K562 (cell line): ENCODE data around the gene PERP. TPM values are rescaled to one million over a fixed set of nuclear protein-coding genes. Genes with fewer than 3 reads are reported as not detected.
A peak's percentile ranks its signal among the peaks of the same experiment; 100 is the strongest.

Experiments used
- ATAC-seq: fragments of 200-7000 bp; cut with Tn5 transposase; 3 replicates; pipeline ENCODE4 v1.9.1; 2020; ENCODE audit warnings: moderate library complexity
- BruUV-seq: library from RNA; stranded (reverse); fragments of 400-500 nt; replicated peaks from 2 replicates; lab custom pipeline; 2021; lab: Mats Ljungman, UMichigan
- CTCF ChIA-PET: fragments of 300-600 bp; formaldehyde crosslinking; extraction: SDS; loops from one replicate; lab custom pipeline; 2021; ENCODE audit warnings: low intra/inter-chr PET ratio; lab: Yijun Ruan, JAX
- POLR2A ChIA-PET: fragments of 300-600, 350-650 bp; sonication (Branson Sonifier 250); formaldehyde crosslinking; extraction: SDS; loops from one replicate; lab custom pipeline; 2021; ENCODE audit warnings: antibody characterized with exemption, inconsistent platforms; lab: Yijun Ruan, JAX
- DNase-seq, 4 experiments: peaks; one replicate each; pipeline versions ENCODE4 v3.0.0 to v3.0.0-alpha.2; 2011 to 2018; ENCODE audit warnings: low spot score in 3 of 4, mixed read lengths in 3 of 4; ENCODE audit errors: extremely low read depth in 1 of 4
- FAIRE-seq: peaks from 2 replicates; lab custom pipeline; 2011; peaks lifted over from hg19 to GRCh38; lab: Jason Lieb, UNC
- H2AFZ ChIP-seq: 2 replicates; pipeline ENCODE4 v1.6.0; 2011; ENCODE audit warnings: low read depth, low read length, control low read depth, inconsistent platforms
- H3K27ac ChIP-seq: fragments of 200-600 bp; 3 replicates; pipeline ENCODE4 v1.8.0; 2011; ENCODE audit warnings: low read depth, mild to moderate bottlenecking, control low read depth, inconsistent platforms, low read length, moderate library complexity, mixed read lengths; ENCODE audit errors: extremely low read depth
- H3K27me3 ChIP-seq, 2 experiments: fragments of 300-600 bp in 1 of 2; 2 replicates in 1 of 2; 3 replicates in 1 of 2; pipeline versions ENCODE4 v1.6.0 to v1.8.0; 2011; ENCODE audit warnings: inconsistent platforms in 2 of 2, low read length in 2 of 2, mild to moderate bottlenecking in 1 of 2, mixed read lengths in 1 of 2, moderate library complexity in 1 of 2; ENCODE audit not compliant: control insufficient read depth in 2 of 2, insufficient read depth in 2 of 2
- H3K36me3 ChIP-seq: fragments of 300-600 bp; 3 replicates; pipeline ENCODE4 v1.8.0; 2011; ENCODE audit warnings: mild to moderate bottlenecking, low read length, inconsistent platforms; ENCODE audit not compliant: control insufficient read depth, insufficient read depth
- H3K4me1 ChIP-seq, 2 experiments: fragments of 200-600 bp in 1 of 2; replicated peaks in 1 of 2; 2 replicates in 1 of 2; 3 replicates in 1 of 2; pipeline versions ENCODE4 v1.5.1 to v1.8.0; 2011; ENCODE audit warnings: inconsistent platforms in 2 of 2, low read length in 2 of 2, mild to moderate bottlenecking in 1 of 2, mixed read lengths in 1 of 2, moderate library complexity in 1 of 2; ENCODE audit not compliant: control insufficient read depth in 2 of 2, insufficient read depth in 2 of 2
- H3K4me2 ChIP-seq: 2 replicates; pipeline ENCODE4 v1.6.1; 2011; ENCODE audit warnings: low read length, control low read depth, inconsistent platforms, mixed read lengths; ENCODE audit not compliant: insufficient read depth
- H3K4me3 ChIP-seq: fragments of 200-600 bp; sonication (generic), shearing (Covaris generic); 2 replicates; pipeline ENCODE4 v1.5.1; 2016; ENCODE audit warnings: control low read depth, inconsistent platforms
- H3K79me2 ChIP-seq: fragments of 200-600 bp; 3 replicates; pipeline ENCODE4 v1.8.0; 2011; ENCODE audit warnings: low read length, inconsistent platforms; ENCODE audit not compliant: control insufficient read depth, insufficient read depth
- H3K9ac ChIP-seq, 2 experiments: 2 replicates each; pipeline versions ENCODE4 v1.6.0 to v1.6.1; 2011; ENCODE audit warnings: low read depth in 2 of 2, low read length in 2 of 2, control low read depth in 1 of 2, inconsistent platforms in 1 of 2, mild to moderate bottlenecking in 1 of 2, mixed read lengths in 1 of 2; ENCODE audit not compliant: insufficient read depth in 1 of 2
- H3K9me1 ChIP-seq: one replicate; pipeline ENCODE4 v1.6.0; 2011; ENCODE audit warnings: inconsistent platforms, mild to moderate bottlenecking, low read length, moderate library complexity; ENCODE audit not compliant: control insufficient read depth, insufficient read depth
- H3K9me3 ChIP-seq: replicated peaks from 2 replicates; pipeline ENCODE4 v1.5.1; 2011; ENCODE audit warnings: low read depth, low read length, inconsistent platforms; ENCODE audit not compliant: control insufficient read depth, insufficient read depth
- H4K20me1 ChIP-seq: replicated peaks from 2 replicates; pipeline ENCODE4 v1.6.1; 2011; ENCODE audit warnings: low read length, inconsistent platforms, mixed read lengths; ENCODE audit not compliant: control insufficient read depth, insufficient read depth
- BCOR ChIP-seq: fragments of 450-650 bp; IDR thresholded peaks from 2 replicates; pipeline ENCODE4 v1.6.1; 2016
- CBX2 ChIP-seq: fragments of 200-600 bp; sonication (generic); IDR thresholded peaks from one replicate; pipeline ENCODE4 v1.6.1; 2012; ENCODE audit warnings: mild to moderate bottlenecking, low read length, inconsistent platforms; ENCODE audit not compliant: insufficient read depth, poor library complexity, severe bottlenecking
- CC2D1A ChIP-seq: fragments of 450-650 bp; IDR thresholded peaks from 2 replicates; pipeline ENCODE4 v1.6.1; 2017; ENCODE audit warnings: mild to moderate bottlenecking
- FOXA3 ChIP-seq, 2 experiments: fragments of 450-650 bp in 1 of 2; sonication (generic) in 1 of 2; formaldehyde crosslinking; IDR thresholded peaks in 1 of 2; conservative IDR thresholded peaks in 1 of 2; 2 replicates each; pipeline versions ENCODE4 v1.4.0 to v1.8.0; 2020 to 2022; ENCODE audit warnings: mild to moderate bottlenecking in 2 of 2, missing genetic modification reagents in 1 of 2
- GTF2E2 ChIP-seq: fragments of 200-800 bp; sonication (Bioruptor generic); IDR thresholded peaks from 2 replicates; pipeline ENCODE4 v1.6.1; 2016; ENCODE audit warnings: missing genetic modification characterization, missing compliant biosample characterization
- HMG20A ChIP-seq: fragments of 450-650 bp; formaldehyde crosslinking; conservative IDR thresholded peaks from 2 replicates; pipeline ENCODE4 v1.4.0; 2020; ENCODE audit warnings: mild to moderate bottlenecking, mixed read lengths
- KAT2B ChIP-seq: IDR thresholded peaks from one replicate; pipeline ENCODE4 v1.6.1; 2012; ENCODE audit warnings: low read depth, mild to moderate bottlenecking, control low read depth, inconsistent platforms, low read length, moderate library complexity
- POLR2AphosphoS5 ChIP-seq: IDR thresholded peaks from 2 replicates; pipeline ENCODE4 v1.6.1; 2011; ENCODE audit warnings: mild to moderate bottlenecking, low read depth, low read length, moderate library complexity; ENCODE audit not compliant: control insufficient read depth, insufficient read depth
- RBM25 ChIP-seq: fragments of 200-400 bp; formaldehyde crosslinking; IDR thresholded peaks from 2 replicates; pipeline ENCODE4 v1.6.1; 2018; ENCODE audit warnings: low read length, low read depth, moderate library complexity; ENCODE audit not compliant: severe bottlenecking
- SP1 ChIP-seq: sonication (generic); formaldehyde crosslinking; IDR thresholded peaks from 2 replicates; pipeline ENCODE4 v1.8.1; 2022; ENCODE audit warnings: mild to moderate bottlenecking, missing genetic modification reagents
- ZNF146 ChIP-seq: IDR thresholded peaks from one replicate; pipeline ENCODE4 v1.6.1; 2018; ENCODE audit warnings: missing compliant biosample characterization; ENCODE audit not compliant: unreplicated experiment
- WGBS: fragments of 100-300 bp; shearing (Covaris generic); methylation state at CpG from one replicate; pipeline ENCODE4 v1.1.6; 2016; ENCODE audit warnings: low coverage, mixed read lengths; ENCODE audit not compliant: insufficient coverage; ENCODE audit errors: missing lambda C conversion rate; 5-methylcytosine and 5-hydroxymethylcytosine counted together
- in situ Hi-C: fragments of 300-500 bp; cut with MboI; formaldehyde crosslinking; loops from 4 replicates; pipeline ENCODE4 v1.15.0; 2018; ENCODE audit warnings: inconsistent platforms, mixed read lengths
- intact Hi-C: fragments of 100-400 bp; cut with micrococcal nuclease; formaldehyde crosslinking; loops from 2 replicates; pipeline ENCODE4 v1.14.2; 2022
- polyA plus RNA-seq, 8 experiments: library from polyadenylated mRNA; depleted of rRNA in 4 of 8; stranded (reverse) in 5 of 8; unstranded in 3 of 8; fragments of >200 nt; fragmentation: Nextera tagmentation in 2 of 8; fragmentation: Illumina TruSeq in 1 of 8; extraction: Ambion mirVana in 2 of 8; extraction: Trizol in 1 of 8; gene quantifications; 2 replicates each; pipeline versions ENCODE4 v1.2.1 to v1.2.3, GENCODE V29; 2011 to 2014; ENCODE audit warnings: inconsistent platforms in 1 of 8, missing spikeins in 1 of 8
- total RNA-seq, 7 experiments: library from RNA; depleted of rRNA in 6 of 7; stranded (reverse); fragments of >200 nt in 6 of 7; fragmentation: Illumina TruSeq in 2 of 7; extraction: Trizol in 2 of 7; gene quantifications; 2 replicates each; pipeline versions ENCODE4 v1.2.1 to v1.2.3, GENCODE V29; 2011 to 2021; ENCODE audit warnings: low replicate concordance in 1 of 7
- TF ChIP-seq, protein P1 (sequence below): fragments of 250-450 bp; sonication (Bioruptor Pico); IDR thresholded peaks from 2 replicates; pipeline ENCODE4 v1.5.0; 2021; ENCODE audit warnings: mild to moderate bottlenecking, moderate library complexity
- TF ChIP-seq, protein P2 (sequence below): IDR thresholded peaks from 2 replicates; pipeline ENCODE4 v1.6.1; 2011; ENCODE audit not compliant: insufficient read length; ENCODE audit errors: extremely low read depth
- TF ChIP-seq, protein P3 (sequence below): fragments of 450-650 bp; IDR thresholded peaks from 2 replicates; pipeline ENCODE4 v1.6.1; 2016; ENCODE audit warnings: mild to moderate bottlenecking
- TF ChIP-seq, protein P4 (sequence below): fragments of 450-650 bp; IDR thresholded peaks from 2 replicates; pipeline ENCODE4 v1.6.1; 2016; ENCODE audit warnings: missing biosample characterization, missing genetic modification characterization

PERP gene
- total and polyA plus RNA-seq, 9 of the 15 experiments (the other 6 are each of a cell fraction or from before 2014, with no cell fraction given) = 0.01 to 0.27 (median 0.05) TPM; not detected in 2

DNA sequence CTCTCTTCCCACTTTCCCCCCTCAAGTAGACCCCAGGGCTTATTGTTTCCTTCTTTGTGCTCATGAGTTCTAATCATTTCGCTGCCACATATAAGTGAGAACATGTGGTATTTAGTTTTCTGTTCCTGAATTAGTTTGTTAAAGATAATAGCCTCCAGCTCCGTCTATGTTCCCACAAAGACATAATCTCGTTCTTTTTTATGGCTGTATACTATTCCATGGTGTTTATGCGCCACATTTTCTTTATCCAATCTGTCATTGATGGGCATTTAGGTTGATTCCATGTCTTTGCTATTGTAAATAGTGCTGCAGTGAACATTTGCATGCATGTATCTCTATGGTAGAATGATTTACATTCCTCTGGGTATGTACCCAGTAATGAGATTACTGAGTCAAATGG is 16.9 kb upstream of the PERP start:
- H3K9me1 ChIP-seq = no peaks in the 10 kb centered on the region
- WGBS = 0% methylated on average over 4 of the region's 4 CpGs
- no peaks in the 10 kb centered on the region for H3K4me1 ChIP-seq
- no peaks in the 10 kb centered on the region for H3K36me3 ChIP-seq
- in situ Hi-C loops = no loop called here
- H3K9ac ChIP-seq = no peak overlapping the region
- POLR2A ChIA-PET = interaction anchor here (0.6 to 1.3 kb wide), 2 partner anchors 9 to 267 kb away, joined by 3 read pairs; no protein-coding TSS in a partner anchor
- CTCF ChIA-PET = no interaction called here
- no peaks in the 10 kb centered on the region for H3K9me3 ChIP-seq
- H3K4me2 ChIP-seq = no peak overlapping the region
- no peak for ATAC-seq
- no peak for TF ChIP-seq CC2D1A
- TF ChIP-seq CBX2 = no peak
- TF ChIP-seq, protein P1, sequence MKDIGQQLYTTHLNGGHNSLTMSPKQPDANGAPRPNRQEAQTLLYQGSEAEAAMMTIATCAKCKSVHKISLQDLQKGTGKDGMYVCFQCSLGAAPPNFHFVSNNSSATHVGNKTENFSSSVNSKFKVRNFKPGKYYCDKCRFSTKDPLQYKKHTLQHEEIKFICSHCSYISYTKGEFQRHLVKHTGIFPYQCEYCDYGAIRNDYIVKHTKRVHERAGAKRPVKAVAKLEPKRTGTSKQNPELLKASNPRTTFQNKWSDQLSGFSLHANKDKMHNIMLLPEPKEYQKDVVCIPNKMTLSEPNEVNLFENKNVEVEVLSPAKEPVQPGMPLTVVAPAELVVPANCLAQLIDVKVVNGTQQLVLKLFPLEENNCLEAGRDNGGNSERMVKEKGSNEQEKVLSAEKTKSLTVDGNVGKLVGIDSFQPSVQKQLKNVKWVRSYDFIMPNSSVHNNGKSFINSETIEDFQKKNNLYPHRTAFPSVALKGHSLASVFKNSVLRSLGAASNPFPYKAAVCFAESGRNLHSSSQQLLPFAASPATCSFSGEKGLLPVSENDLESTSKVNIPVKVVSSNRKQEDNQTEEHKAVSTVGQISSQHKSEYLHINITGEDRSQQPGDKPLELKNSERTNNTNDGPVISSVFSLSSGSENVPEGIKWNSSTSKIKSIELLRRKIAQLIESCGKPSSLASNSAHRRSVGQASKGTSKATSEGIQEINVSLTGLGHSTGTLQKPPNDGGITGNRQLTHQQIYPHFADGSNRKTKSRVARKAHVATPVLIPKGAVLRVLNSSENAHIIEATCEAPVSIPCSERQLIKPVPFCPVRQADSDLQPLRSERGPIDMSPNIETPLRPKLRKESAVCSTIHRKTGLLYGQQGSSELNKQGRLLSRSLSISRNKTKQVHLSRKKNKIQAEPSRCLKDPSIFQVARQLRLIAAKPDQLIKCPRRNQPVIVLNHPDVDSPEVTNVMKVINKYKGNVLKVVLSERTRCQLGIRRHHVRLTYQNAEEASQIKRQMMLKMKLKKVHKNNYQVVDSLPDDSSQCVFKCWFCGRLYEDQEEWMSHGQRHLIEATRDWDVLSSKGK (CRISPR knock-in tag) = no peak
- no peak for TF ChIP-seq POLR2AphosphoS5
- TF ChIP-seq, protein P2, sequence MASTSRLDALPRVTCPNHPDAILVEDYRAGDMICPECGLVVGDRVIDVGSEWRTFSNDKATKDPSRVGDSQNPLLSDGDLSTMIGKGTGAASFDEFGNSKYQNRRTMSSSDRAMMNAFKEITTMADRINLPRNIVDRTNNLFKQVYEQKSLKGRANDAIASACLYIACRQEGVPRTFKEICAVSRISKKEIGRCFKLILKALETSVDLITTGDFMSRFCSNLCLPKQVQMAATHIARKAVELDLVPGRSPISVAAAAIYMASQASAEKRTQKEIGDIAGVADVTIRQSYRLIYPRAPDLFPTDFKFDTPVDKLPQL = no peak
- TF ChIP-seq ZNF146 = peak; percentile 85
- TF ChIP-seq FOXA3 (CRISPR knock-in tag; conservative IDR thresholded peaks at IDR 0.05 in 1 of 2, IDR thresholded peaks at IDR 0.05 in 1 of 2) = no peak
- no peak for TF ChIP-seq HMG20A (CRISPR knock-in tag)
- TF ChIP-seq BCOR = 0 out of 2 replicates have a peak, but pooled peaks have one; percentile 12
- peak; percentile 56 for TF ChIP-seq RBM25
- TF ChIP-seq, protein P3, sequence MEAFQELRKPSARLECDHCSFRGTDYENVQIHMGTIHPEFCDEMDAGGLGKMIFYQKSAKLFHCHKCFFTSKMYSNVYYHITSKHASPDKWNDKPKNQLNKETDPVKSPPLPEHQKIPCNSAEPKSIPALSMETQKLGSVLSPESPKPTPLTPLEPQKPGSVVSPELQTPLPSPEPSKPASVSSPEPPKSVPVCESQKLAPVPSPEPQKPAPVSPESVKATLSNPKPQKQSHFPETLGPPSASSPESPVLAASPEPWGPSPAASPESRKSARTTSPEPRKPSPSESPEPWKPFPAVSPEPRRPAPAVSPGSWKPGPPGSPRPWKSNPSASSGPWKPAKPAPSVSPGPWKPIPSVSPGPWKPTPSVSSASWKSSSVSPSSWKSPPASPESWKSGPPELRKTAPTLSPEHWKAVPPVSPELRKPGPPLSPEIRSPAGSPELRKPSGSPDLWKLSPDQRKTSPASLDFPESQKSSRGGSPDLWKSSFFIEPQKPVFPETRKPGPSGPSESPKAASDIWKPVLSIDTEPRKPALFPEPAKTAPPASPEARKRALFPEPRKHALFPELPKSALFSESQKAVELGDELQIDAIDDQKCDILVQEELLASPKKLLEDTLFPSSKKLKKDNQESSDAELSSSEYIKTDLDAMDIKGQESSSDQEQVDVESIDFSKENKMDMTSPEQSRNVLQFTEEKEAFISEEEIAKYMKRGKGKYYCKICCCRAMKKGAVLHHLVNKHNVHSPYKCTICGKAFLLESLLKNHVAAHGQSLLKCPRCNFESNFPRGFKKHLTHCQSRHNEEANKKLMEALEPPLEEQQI = no peak
- no peak for TF ChIP-seq GTF2E2
- TF ChIP-seq SP1 (CRISPR knock-in tag) = no peak
- TF ChIP-seq, protein P4, sequence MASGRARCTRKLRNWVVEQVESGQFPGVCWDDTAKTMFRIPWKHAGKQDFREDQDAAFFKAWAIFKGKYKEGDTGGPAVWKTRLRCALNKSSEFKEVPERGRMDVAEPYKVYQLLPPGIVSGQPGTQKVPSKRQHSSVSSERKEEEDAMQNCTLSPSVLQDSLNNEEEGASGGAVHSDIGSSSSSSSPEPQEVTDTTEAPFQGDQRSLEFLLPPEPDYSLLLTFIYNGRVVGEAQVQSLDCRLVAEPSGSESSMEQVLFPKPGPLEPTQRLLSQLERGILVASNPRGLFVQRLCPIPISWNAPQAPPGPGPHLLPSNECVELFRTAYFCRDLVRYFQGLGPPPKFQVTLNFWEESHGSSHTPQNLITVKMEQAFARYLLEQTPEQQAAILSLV = no peak
- no peak for TF ChIP-seq KAT2B
- TF ChIP-seq, all 486 proteins: peak for 3
- DNase-seq = no peak
- intact Hi-C loops = no loop called here
- Histone ChIP-seq H3K27ac (no peak overlapping the region), H3K79me2 (no peaks in the 10 kb centered on the region), H2AFZ (no peak overlapping the region), H4K20me1 (no peaks in the 10 kb centered on the region), H3K4me3 (no peak overlapping the region), H3K27me3 (no peaks in the 10 kb centered on the region)
- BruUV-seq = no TSS peak
- no peak for FAIRE-seq
